ENCODE data around the gene MGMT. TPM values are rescaled to one million over a fixed set of nuclear protein-coding genes. Genes with fewer than 3 reads are reported as not detected.

MGMT gene
- total RNA-seq, 1 donor from 2014 or later, result 22.1 TPM

DNA sequence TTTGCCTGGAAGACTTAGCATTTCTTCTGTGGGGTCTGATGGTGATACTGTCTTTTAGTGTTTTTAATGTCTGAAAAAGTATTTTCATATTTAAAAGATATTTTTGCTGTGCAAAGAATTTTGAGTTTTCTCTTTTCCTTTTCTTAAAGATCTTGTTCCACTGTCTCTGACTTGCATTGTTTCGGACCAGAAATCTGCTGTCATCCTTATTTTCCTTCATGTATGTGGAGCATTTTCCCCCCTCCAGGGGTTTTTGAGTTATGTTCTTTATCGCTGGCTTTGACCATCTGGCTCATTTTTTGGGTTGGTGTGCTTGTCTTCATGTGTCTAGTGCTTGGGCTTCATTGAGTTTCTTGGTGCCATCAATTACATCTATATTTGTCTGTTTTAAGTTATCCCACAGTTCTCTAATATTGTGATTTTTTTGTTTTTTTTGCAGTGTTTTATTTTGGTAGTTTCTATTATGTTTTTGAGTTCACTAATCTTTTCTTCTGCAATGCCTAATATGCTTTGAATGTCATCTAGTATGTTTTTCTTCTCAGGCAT is 119.9 kb downstream of the MGMT start:
- DNase-seq (ENCODE audit: low spot score), result no peak

DNA sequence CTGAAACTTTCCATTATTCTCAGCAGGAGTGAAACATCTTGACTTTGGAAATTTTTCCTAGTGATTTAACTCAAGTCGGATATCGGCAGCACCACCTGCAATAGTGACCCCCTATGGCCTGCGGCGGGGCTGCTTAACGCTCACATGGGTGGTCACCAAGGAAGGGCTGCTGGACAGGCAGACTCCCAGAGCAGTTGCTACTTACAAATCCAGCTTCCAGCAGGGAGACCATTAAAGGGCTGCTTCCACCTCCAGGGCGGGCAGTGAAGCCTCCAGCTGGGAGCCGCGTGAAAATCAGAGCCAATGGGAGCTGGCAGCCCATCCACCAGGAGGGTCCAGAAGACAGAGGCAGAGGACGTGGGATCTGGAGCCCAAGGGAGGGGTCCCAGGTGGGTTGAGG is 122.5 kb downstream of the MGMT start:
- DNase-seq (ENCODE audit: low spot score), result no peak

GRCh38 chr10:129593953-129594352 is 126.9 kb downstream of the MGMT start:
- no peak for DNase-seq (ENCODE audit: low spot score)

DNA sequence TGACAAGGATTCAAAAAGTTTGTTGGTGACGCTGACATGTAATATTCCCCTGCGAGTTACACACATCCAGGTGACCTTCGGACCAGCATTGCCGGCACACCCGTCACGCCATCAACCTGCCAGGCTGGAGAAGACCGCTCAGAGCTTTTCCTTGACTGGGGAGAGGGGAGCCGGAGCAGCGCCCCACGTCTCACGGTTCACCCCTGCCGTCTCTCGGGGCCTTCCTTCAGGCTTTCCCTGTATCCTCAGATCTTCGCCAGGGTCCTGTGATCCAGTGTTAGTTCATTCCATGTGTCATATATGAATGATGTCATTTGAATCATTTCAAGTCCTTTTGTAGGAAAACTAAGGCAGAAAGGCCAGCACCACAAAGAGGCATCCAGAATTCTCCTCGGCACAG is 127.8 kb downstream of the MGMT start:
- no peak for DNase-seq (ENCODE audit: low spot score)

DNA sequence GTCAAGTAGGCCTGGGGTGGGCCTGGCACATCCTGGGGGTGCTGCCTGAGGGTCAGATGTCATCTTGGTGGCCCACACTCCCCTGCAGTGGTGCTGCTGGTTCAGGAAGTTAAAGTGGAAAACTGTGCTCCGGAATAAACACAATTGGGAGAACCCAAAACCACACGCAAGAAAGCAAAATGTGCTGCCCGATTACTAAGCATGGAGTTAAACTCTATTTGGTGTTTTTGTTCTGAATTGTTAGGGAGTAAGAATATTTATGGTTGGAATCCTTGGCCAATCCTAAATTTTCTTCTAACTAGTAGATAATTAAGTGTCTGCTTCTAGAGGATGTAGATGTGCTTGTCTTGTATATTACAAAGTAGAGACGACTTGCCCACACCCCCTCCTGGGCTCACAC is 131.4 kb downstream of the MGMT start:
- DNase-seq (ENCODE audit: low spot score), result no peak

DNA sequence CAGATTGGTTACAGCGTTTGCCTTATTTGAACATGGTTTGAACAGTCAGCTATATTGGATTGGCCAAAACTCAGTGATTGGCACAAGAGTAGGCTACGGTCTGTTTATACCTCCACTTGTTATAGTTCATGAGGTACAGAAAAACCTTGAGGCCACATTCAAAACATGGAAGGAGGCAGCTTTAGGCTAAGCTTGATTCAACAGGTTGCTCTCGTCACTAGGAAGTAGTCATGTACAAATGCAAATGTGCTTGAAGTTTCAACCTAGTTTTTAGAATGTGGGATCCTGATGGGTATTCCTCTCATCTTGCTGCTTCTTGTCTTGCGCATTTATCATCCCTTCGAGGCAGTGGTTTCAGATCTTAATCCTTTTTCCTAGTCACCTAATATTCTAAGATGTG is 132.1 kb downstream of the MGMT start:
- DNase-seq (ENCODE audit: low spot score), result no peak

GRCh38 chr10:129601737-129602136 is 134.7 kb downstream of the MGMT start:
- DNase-seq (ENCODE audit: low spot score), result no peak

DNA sequence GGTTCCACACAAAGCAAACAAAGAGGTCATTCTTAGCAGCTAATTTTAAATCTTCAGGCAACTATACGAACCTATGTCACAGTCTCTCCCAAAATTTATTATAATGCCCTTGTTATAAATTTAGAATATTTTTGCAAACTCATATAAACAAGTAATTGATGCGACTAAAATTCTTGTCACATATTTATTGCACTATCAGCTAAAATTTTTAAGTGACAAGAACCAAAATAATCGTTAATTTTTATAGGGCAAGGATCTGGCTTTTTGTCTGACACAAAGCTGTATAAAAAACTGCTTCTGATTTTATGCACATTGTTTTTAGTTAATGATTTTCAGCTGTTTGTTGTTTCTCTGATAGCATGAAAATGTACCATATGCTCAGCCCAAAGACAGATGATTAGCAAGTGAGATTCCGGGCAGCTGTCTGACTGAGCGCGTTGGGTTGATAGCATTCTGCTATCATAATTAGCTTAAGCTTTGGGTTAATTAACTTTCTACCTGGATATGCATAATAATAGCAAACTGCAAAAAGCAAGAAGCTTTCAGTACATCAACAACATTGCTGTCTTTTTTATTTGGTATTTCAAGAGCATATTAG is 136.0 kb downstream of the MGMT start:
- DNase-seq (ENCODE audit: low spot score), result no peak

- DNase-seq (ENCODE audit: low spot score), result no peak
Measured at GRCh38 chr10:129604333-129605032, 137.4 kb downstream of the MGMT start.

- DNase-seq (ENCODE audit: low spot score), result no peak
Measured at GRCh38 chr10:129605266-129605985, 138.4 kb downstream of the MGMT start.

- peak; percentile 5 for DNase-seq (ENCODE audit: low spot score)
Measured at GRCh38 chr10:129605986-129606518, 139.0 kb downstream of the MGMT start.

DNA sequence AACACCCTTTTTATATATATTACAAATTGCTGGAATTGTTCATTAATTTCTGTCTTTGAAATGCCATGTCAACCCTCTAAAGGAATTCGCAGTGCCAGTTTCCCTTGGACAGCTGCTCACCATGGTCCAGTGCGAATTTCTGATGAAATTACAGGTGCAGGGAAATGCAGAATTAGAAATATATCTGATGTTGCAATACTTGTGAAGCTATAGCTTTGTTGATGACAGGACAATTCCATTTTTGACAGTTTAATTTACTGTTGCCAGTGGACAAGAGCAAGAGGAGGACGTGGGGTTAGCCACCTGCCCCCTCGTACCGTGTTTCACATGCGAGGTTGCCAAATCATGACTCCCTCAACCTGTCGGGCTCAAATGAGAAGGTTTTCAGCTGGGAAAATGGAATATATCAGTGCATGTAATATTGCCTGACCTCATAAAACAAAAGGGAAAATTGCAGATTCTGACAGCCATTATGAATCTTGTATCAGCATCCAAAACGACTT is 140.6 kb downstream of the MGMT start:
- DNase-seq (ENCODE audit: low spot score), result no peak

- no peak for DNase-seq (ENCODE audit: low spot score)
Measured at GRCh38 chr10:129608653-129609052, 141.6 kb downstream of the MGMT start.

GRCh38 chr10:129609551-129609950 is 142.5 kb downstream of the MGMT start:
- no peak for DNase-seq (ENCODE audit: low spot score)

- no peak for DNase-seq (ENCODE audit: low spot score)
Measured at GRCh38 chr10:129612481-129613109, 145.6 kb downstream of the MGMT start.

DNA sequence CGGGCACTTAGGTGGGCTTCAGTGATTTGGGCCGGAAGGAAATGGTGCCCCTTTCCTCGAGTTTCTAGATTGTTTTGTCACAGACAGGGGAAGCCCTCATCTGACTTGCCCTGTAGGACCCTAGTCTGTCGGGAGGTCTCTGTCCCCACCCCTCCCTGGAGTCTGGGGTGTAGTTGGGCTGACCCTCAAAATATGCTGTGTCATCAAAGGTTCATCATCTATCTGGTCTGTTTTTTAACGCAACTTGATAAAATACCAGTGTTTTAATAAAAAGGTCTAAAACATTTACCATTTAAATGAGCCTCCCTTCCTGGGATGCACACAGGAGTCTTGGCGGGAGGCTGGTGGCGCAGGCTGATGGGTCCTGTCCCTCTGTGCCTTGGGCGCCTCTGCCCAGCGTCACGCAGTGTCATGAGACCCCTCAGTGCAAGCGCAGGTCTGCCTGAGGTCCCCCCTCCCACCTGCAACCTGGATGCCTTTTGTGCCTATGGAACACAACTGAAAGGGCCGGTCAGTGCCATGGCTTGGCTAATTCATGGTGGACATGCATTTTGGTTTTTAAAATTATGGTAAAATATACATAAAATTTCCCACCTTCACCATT is 146.4 kb downstream of the MGMT start:
- no peak for DNase-seq (ENCODE audit: low spot score)

GRCh38 chr10:129614341-129614740 is 147.3 kb downstream of the MGMT start:
- DNase-seq (ENCODE audit: low spot score), result no peak

DNA sequence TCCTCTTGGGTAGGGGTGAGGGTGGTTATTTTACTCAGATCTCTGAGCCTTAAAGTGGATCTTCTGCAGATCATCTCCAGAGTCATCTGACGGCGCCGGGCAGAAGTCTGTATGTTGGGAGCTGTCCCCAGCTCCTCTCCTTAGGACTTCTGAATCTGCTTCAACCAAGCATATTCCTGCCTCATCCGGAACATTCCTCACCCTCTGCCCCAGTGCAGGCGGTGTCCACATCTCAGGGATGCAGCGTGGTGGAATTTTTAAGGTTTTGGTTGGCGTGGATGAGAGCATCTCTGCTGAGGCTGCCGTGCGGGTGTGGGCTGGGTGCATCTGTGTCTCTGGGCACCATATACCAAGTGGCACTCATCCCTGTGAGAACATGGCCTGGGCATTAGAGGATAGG is 148.3 kb downstream of the MGMT start:
- DNase-seq (ENCODE audit: low spot score), result no peak

DNA sequence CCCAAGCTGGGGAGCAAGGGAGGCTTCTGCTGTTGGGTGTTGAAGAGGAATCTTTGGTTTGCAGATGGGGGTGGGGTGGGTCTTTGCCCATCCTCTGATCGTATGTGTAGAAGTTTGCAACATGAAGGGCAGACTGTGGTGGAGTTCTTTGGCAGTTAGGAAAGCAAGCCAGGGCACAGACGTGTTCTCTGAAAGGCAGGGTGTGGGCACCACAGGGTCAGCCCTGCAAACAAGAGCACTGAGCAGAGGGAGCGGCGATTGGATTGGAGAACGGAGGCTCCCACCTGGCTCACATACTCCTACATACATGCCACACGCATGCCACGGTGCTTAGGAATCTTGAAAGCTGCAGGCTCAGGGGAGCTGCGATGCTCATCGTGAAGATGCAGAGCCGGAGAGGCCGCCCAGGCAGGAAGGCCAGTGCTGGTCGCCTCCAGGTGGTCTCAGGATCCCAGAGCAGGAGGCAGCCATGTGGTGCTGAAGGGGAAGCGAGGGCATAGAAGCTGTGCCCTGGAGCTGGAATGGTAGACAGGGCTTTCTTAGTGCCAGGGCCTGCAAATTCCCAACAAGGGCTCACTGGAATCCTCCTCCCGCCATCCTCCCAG is 149.0 kb downstream of the MGMT start:
- DNase-seq (ENCODE audit: low spot score), result no peak

GRCh38 chr10:129617768-129618167 is 150.7 kb downstream of the MGMT start:
- DNase-seq (ENCODE audit: low spot score), result no peak

DNA sequence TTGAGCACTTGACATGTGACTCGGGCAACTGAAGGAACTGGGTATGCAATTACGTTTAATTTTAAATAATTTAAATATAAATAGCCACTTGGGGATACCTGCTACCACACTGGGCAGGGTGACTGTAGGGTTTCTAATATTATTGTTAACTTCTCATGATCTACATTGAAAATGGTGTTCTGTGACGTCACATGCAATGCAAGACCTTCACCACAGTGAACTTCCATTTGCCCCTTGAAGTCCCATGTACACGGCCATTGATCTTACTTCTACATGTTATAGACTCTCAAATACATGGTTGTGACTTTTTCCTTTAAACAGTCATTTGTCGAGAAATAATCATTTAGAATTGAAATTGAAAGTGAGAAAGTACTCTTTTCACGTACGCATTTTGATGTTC is 154.0 kb downstream of the MGMT start:
- no peak for DNase-seq (ENCODE audit: low spot score)

All from umbilical cord (tissue), 2 donors.